ENCODE measurements around the gene DSE.

GRCh38 chr6:116408491-116408890 is 37.7 kb downstream of the DSE start:
- TF ChIP-seq, protein P1, sequence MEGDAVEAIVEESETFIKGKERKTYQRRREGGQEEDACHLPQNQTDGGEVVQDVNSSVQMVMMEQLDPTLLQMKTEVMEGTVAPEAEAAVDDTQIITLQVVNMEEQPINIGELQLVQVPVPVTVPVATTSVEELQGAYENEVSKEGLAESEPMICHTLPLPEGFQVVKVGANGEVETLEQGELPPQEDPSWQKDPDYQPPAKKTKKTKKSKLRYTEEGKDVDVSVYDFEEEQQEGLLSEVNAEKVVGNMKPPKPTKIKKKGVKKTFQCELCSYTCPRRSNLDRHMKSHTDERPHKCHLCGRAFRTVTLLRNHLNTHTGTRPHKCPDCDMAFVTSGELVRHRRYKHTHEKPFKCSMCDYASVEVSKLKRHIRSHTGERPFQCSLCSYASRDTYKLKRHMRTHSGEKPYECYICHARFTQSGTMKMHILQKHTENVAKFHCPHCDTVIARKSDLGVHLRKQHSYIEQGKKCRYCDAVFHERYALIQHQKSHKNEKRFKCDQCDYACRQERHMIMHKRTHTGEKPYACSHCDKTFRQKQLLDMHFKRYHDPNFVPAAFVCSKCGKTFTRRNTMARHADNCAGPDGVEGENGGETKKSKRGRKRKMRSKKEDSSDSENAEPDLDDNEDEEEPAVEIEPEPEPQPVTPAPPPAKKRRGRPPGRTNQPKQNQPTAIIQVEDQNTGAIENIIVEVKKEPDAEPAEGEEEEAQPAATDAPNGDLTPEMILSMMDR (IDR thresholded peaks at IDR 0.05): no peak
- no peak for TF ChIP-seq POLR2A (IDR thresholded peaks at IDR 0.05; ENCODE audit: low read depth)
